Naive thymus-derived CD4-positive, alpha-beta T cell (primary cell): ENCODE measurements around the gene SSBP3. TPM values are rescaled to one million over a fixed set of nuclear protein-coding genes. Genes with fewer than 3 reads are reported as not detected.
A peak's percentile ranks its signal among the peaks of the same experiment; 100 is the strongest.

Experiments used
- ATAC-seq: fragments of 150-1000 bp; cut with Tn5 transposase; 2 replicates; pipeline ENCODE4 v1.10.0; 2021; ENCODE audit warnings: mild to moderate bottlenecking, moderate library complexity
- CTCF ChIA-PET: fragments of 350-600 bp; sonication (Branson Sonifier 250); formaldehyde crosslinking; loops from one replicate; lab custom pipeline; 2021; ENCODE audit warnings: antibody characterized with exemption; lab: Charles Lee
- POLR2A ChIA-PET: fragments of 350-600 bp; sonication (Branson Sonifier 250); formaldehyde crosslinking; loops from one replicate; lab custom pipeline; 2021; ENCODE audit warnings: antibody characterized with exemption, inconsistent platforms; lab: Charles Lee
- DNase-seq, 9 donors: peaks; one replicate each; pipeline versions ENCODE4 v3.0.0 to v3.0.0-alpha.2; 2020 to 2022; ENCODE audit warnings: mixed read lengths in 1 of 9
- H3K27ac ChIP-seq: one replicate; pipeline ENCODE4 v1.7.0; 2013; ENCODE audit warnings: mild to moderate bottlenecking, low read depth, low read length, moderate library complexity
- H3K27me3 ChIP-seq, 2 donors: one replicate each; pipeline ENCODE4 v1.7.0; 2013; ENCODE audit warnings: low read length in 2 of 2, mild to moderate bottlenecking in 2 of 2, moderate library complexity in 2 of 2; ENCODE audit not compliant: control insufficient read depth in 2 of 2, insufficient read depth in 2 of 2
- H3K36me3 ChIP-seq, 3 experiments: 1 replicate in 2 of 3; 2 replicates in 1 of 3; pipeline ENCODE4 v1.7.0; 2013; ENCODE audit warnings: low read length in 3 of 3, mild to moderate bottlenecking in 3 of 3, moderate library complexity in 1 of 3; ENCODE audit not compliant: insufficient read depth in 3 of 3, control insufficient read depth in 2 of 3
- H3K4me1 ChIP-seq, 2 donors: one replicate each; pipeline ENCODE4 v1.7.0; 2013; ENCODE audit warnings: low read length in 2 of 2, mild to moderate bottlenecking in 2 of 2, moderate library complexity in 1 of 2; ENCODE audit not compliant: control insufficient read depth in 2 of 2, insufficient read depth in 2 of 2
- H3K4me3 ChIP-seq: 2 replicates; pipeline ENCODE4 v1.7.0; 2013; ENCODE audit warnings: mild to moderate bottlenecking, low read length
- H3K9me3 ChIP-seq, 3 experiments: 1 replicate in 2 of 3; 2 replicates in 1 of 3; pipeline ENCODE4 v1.7.0; 2013; ENCODE audit warnings: low read length in 3 of 3; ENCODE audit not compliant: control insufficient read depth in 2 of 3
- H3K27ac Mint-ChIP-seq, 9 donors: one replicate each; pipeline ENCODE4 v1.8.0; 2020 to 2022; ENCODE audit warnings: mixed read lengths in 9 of 9, mild to moderate bottlenecking in 8 of 9, moderate library complexity in 5 of 9, inconsistent platforms in 2 of 9
- H3K27me3 Mint-ChIP-seq, 5 donors: one replicate each; pipeline ENCODE4 v1.8.0; 2021 to 2022; ENCODE audit warnings: mixed read lengths in 5 of 5, mild to moderate bottlenecking in 1 of 5
- H3K36me3 Mint-ChIP-seq, 5 donors: one replicate each; pipeline ENCODE4 v1.8.0; 2020 to 2022; ENCODE audit warnings: mixed read lengths in 5 of 5, mild to moderate bottlenecking in 3 of 5, inconsistent platforms in 1 of 5
- H3K4me1 Mint-ChIP-seq, 7 donors: one replicate each; pipeline ENCODE4 v1.8.0; 2020 to 2022; ENCODE audit warnings: mixed read lengths in 7 of 7, mild to moderate bottlenecking in 3 of 7, inconsistent platforms in 1 of 7
- H3K4me3 Mint-ChIP-seq, 10 donors: one replicate each; pipeline ENCODE4 v1.8.0; 2020 to 2022; ENCODE audit warnings: mild to moderate bottlenecking in 10 of 10, mixed read lengths in 10 of 10, moderate library complexity in 6 of 10, inconsistent platforms in 2 of 10
- H3K9me3 Mint-ChIP-seq, 11 donors: one replicate each; pipeline ENCODE4 v1.8.0; 2020 to 2022; ENCODE audit warnings: mixed read lengths in 11 of 11, mild to moderate bottlenecking in 4 of 11, inconsistent platforms in 1 of 11, moderate library complexity in 1 of 11
- intact Hi-C, 2 donors: fragments of 100-400 bp; cut with micrococcal nuclease; formaldehyde crosslinking; loops; one replicate each; pipeline ENCODE4 v1.15.1; 2023
- polyA plus RNA-seq, 2 donors: library from polyadenylated mRNA; unstranded; fragments of 300-500 nt; fragmentation: Illumina TruSeq; gene quantifications; one replicate each; pipeline ENCODE4 v1.2.3, GENCODE V29; 2021
- total RNA-seq, 6 experiments: library from RNA in 5 of 6; stranded (reverse) in 5 of 6; gene quantifications; 1 replicate in 5 of 6; 2 replicates in 1 of 6; pipeline ENCODE4 v1.2.3 and lab custom pipeline; 2021 to 2026

Gene SSBP3
- total and polyA plus RNA-seq, 7 experiments from 2014 or later, result 19.4 to 124 (median 80.5) TPM

GRCh38 chr1:54329312-54330003 is 76.7 kb downstream of the SSBP3 start:
- no peak overlapping the region for H3K4me3 ChIP-seq
- no peaks in the 10 kb centered on the region for H3K27me3 ChIP-seq
- ChIA-PET POLR2A (no interaction called here), CTCF (no interaction called here)
- H3K9me3 ChIP-seq, result no peaks in the 10 kb centered on the region
- peaks cover 0 to 27% of the 10 kb centered on the region in 2 donors for H3K4me1 ChIP-seq
- ATAC-seq, result no peak
- no peak for DNase-seq
- no peak overlapping the region for H3K4me3 Mint-ChIP-seq
- peak overlapping the region in 8 of 9 donors; percentile 22 to 81 (median 66) for H3K27ac Mint-ChIP-seq
- H3K9me3 Mint-ChIP-seq, result no peaks in the 10 kb centered on the region
- H3K36me3 Mint-ChIP-seq, result peaks cover 0 to 3% (median 0%) of the 10 kb centered on the region in 5 donors
- H3K27ac ChIP-seq, result peak overlapping the region; percentile 8
- H3K36me3 ChIP-seq, result peaks cover 0 to 1% (median 0%) of the 10 kb centered on the region in 3 experiments
- intact Hi-C loops, result loop anchor here in 1 of 2 donors (5.0 kb wide), 1 partner anchor 58 kb away; no protein-coding TSS in a partner anchor
- H3K4me1 Mint-ChIP-seq, result peaks cover 31 to 96% (median 92%) of the 10 kb centered on the region in 7 donors
- H3K27me3 Mint-ChIP-seq, result no peaks in the 10 kb centered on the region

GRCh38 chr1:54328066-54328636 is 78.0 kb downstream of the SSBP3 start:
- Mint-ChIP-seq H3K27ac (peak overlapping the region in 6 of 9 donors; percentile 59 to 84 (median 72)), H3K36me3 (peaks cover 0 to 3% (median 0%) of the 10 kb centered on the region in 5 donors), H3K27me3 (no peaks in the 10 kb centered on the region), H3K4me1 (peaks cover 26 to 99% (median 93%) of the 10 kb centered on the region in 7 donors), H3K4me3 (no peak overlapping the region), H3K9me3 (no peaks in the 10 kb centered on the region)
- Histone ChIP-seq H3K9me3 (no peaks in the 10 kb centered on the region), H3K36me3 (no peaks in the 10 kb centered on the region), H3K4me1 (peaks cover 0 to 30% of the 10 kb centered on the region in 2 donors), H3K27ac (no peak overlapping the region), H3K4me3 (no peak overlapping the region), H3K27me3 (no peaks in the 10 kb centered on the region)
- ATAC-seq, result no peak
- POLR2A ChIA-PET, result interaction anchor here (0.6 kb wide), 1 partner anchor 36 kb away, joined by 3 read pairs; no protein-coding TSS in a partner anchor
- CTCF ChIA-PET, result no interaction called here
- intact Hi-C loops, result loop anchor here in 1 of 2 donors (5.0 kb wide), 1 partner anchor 59 kb away; no protein-coding TSS in a partner anchor
- no peak for DNase-seq

GRCh38 chr1:54327386-54328065 is 78.7 kb downstream of the SSBP3 start:
- H3K9me3 ChIP-seq, result no peaks in the 10 kb centered on the region
- H3K4me1 Mint-ChIP-seq, result peaks cover 29 to 99% (median 93%) of the 10 kb centered on the region in 7 donors
- CTCF ChIA-PET, result no interaction called here
- H3K36me3 Mint-ChIP-seq, result peaks cover 0 to 3% (median 0%) of the 10 kb centered on the region in 5 donors
- H3K4me3 ChIP-seq, result no peak overlapping the region
- intact Hi-C loops, result loop anchor here in 1 of 2 donors (5.0 kb wide), 1 partner anchor 60 kb away; no protein-coding TSS in a partner anchor
- H3K4me3 Mint-ChIP-seq, result no peak overlapping the region
- POLR2A ChIA-PET, result interaction anchor here (0.6 to 1.4 kb wide), 2 partner anchors 9 to 36 kb away, joined by 3 read pairs; no protein-coding TSS in a partner anchor
- no peak overlapping the region for H3K27ac ChIP-seq
- DNase-seq (no peak), ATAC-seq (no peak)
- H3K9me3 Mint-ChIP-seq, result no peaks in the 10 kb centered on the region
- peaks cover 0 to 24% of the 10 kb centered on the region in 2 donors for H3K4me1 ChIP-seq
- H3K27me3 Mint-ChIP-seq, result no peaks in the 10 kb centered on the region
- H3K27me3 ChIP-seq, result no peaks in the 10 kb centered on the region
- H3K36me3 ChIP-seq, result no peaks in the 10 kb centered on the region
- H3K27ac Mint-ChIP-seq, result peak overlapping the region in 8 of 9 donors; percentile 6 to 84 (median 58)

- ChIA-PET POLR2A (interaction anchor here (1.4 kb wide), 1 partner anchor 9 kb away, joined by 3 read pairs; no protein-coding TSS in a partner anchor), CTCF (no interaction called here)
- no peak overlapping the region for H3K27ac ChIP-seq
- Mint-ChIP-seq H3K36me3 (peaks cover 0 to 3% (median 0%) of the 10 kb centered on the region in 5 donors), H3K27me3 (no peaks in the 10 kb centered on the region), H3K4me3 (peak overlapping the region in 1 of 10 donors; percentile 14), H3K9me3 (no peaks in the 10 kb centered on the region), H3K27ac (peak overlapping the region in 7 of 9 donors; percentile 5 to 84 (median 52)), H3K4me1 (peaks cover 29 to 99% (median 93%) of the 10 kb centered on the region in 7 donors)
- no peaks in the 10 kb centered on the region for H3K27me3 ChIP-seq
- ATAC-seq, result no peak
- H3K9me3 ChIP-seq, result no peaks in the 10 kb centered on the region
- DNase-seq, result no peak
- H3K4me3 ChIP-seq, result no peak overlapping the region
- intact Hi-C loops, result loop anchor here in 1 of 2 donors (5.0 kb wide), 1 partner anchor 61 kb away; no protein-coding TSS in a partner anchor
- H3K4me1 ChIP-seq, result peaks cover 0 to 21% of the 10 kb centered on the region in 2 donors
- no peaks in the 10 kb centered on the region for H3K36me3 ChIP-seq
Measured at GRCh38 chr1:54326543-54327385, 79.4 kb downstream of the SSBP3 start.

- Mint-ChIP-seq H3K36me3 (peaks cover 0 to 4% (median 0%) of the 10 kb centered on the region in 5 donors), H3K27ac (peak overlapping the region in 7 of 9 donors; percentile 5 to 82 (median 52)), H3K9me3 (no peaks in the 10 kb centered on the region), H3K27me3 (no peaks in the 10 kb centered on the region), H3K4me1 (peaks cover 21 to 96% (median 90%) of the 10 kb centered on the region in 7 donors), H3K4me3 (no peak overlapping the region)
- ChIA-PET CTCF (no interaction called here), POLR2A (interaction anchor here (1.4 kb wide), 1 partner anchor 8 kb away, joined by 3 read pairs; no protein-coding TSS in a partner anchor)
- intact Hi-C loops, result loop anchor here in 1 of 2 donors (5.0 kb wide), 1 partner anchor 61 kb away; no protein-coding TSS in a partner anchor
- H3K36me3 ChIP-seq, result no peaks in the 10 kb centered on the region
- no peak for DNase-seq
- H3K4me3 ChIP-seq, result no peak overlapping the region
- peaks cover 0 to 15% of the 10 kb centered on the region in 2 donors for H3K4me1 ChIP-seq
- no peaks in the 10 kb centered on the region for H3K9me3 ChIP-seq
- H3K27me3 ChIP-seq, result no peaks in the 10 kb centered on the region
- no peak overlapping the region for H3K27ac ChIP-seq
- ATAC-seq, result no peak
Measured at GRCh38 chr1:54325703-54326461, 80.3 kb downstream of the SSBP3 start.
